ENCODE data around the gene PLCB1.

DNA sequence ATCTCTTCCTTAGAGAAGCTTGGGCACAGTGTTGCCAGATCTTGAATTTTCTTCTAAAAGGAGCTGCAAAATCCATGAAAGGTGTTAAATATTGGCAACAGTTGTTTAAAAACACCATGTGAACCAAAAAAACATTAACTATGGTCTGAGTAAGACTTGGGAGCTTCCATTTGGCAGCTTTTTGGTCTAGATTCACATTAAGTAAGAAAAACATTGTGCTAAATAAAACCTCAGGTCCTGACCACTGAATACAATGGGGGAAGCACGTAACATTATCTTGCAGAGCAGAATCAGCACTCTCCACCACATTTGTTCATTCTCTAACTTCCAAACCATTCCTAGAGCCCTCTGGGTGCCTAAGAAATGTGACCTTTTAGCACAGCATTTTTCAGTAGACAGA lies 499.2 kb downstream of the PLCB1 start:
- TF ChIP-seq EZH2 (IDR thresholded peaks at IDR 0.05) (no peak), POLR2AphosphoS5 (IDR thresholded peaks at IDR 0.05; ENCODE audit: borderline replicate concordance, low read depth, low read length) (no peak)

Measured in SK-N-MC (cell line).